Measurements from ENCODE around the gene LHFPL3. TPM values are rescaled to one million over a fixed set of nuclear protein-coding genes. Genes with fewer than 3 reads are reported as not detected.

Gene LHFPL3
- total RNA-seq, 1 experiment from 2014 or later: not detected

DNA sequence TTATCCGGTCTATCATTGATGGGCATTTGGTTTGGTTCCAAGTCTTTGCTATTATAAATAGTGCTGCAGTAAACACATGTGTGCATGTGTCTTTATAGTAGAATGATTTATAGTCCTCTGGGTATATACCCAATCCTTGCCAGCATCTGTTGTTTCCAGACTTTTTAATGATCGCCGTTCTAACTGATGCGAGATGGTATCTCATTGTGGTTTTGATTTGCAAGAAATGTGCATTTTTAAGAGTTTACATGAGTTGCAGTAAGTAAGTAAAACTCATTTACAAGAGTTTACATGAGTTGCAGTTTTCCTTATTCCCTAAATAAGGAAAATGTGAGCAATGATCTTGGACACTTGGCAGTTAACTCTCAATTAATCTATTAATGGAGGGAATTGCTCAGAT is 312.1 kb downstream of the LHFPL3 start:
- no peak for TF ChIP-seq CTCF (conservative IDR thresholded peaks at IDR 0.05)
- Histone ChIP-seq H2BK120ac (ENCODE audit: low read depth, low read length, poor library complexity, severe bottlenecking) (no peak overlapping the region), H3K27ac (ENCODE audit: insufficient read length, low read depth, low read length) (no peak overlapping the region), H3T11ph (ENCODE audit: low read length) (no peak overlapping the region), H2BK5ac (ENCODE audit: insufficient read length, low read length) (no peak overlapping the region), H4K20me1 (ENCODE audit: control insufficient read depth, insufficient read depth, insufficient read length) (no peaks in the 10 kb centered on the region), H3K4me1 (ENCODE audit: insufficient read depth, low read length) (no peaks in the 10 kb centered on the region), H4K5ac (ENCODE audit: insufficient read length, low read depth, low read length) (no peak overlapping the region), H4K8ac (replicated peaks; ENCODE audit: insufficient read length, low read depth, low read length) (no peak overlapping the region), H4K91ac (ENCODE audit: insufficient read length, low read depth, low read length) (no peak overlapping the region), H3K23me2 (ENCODE audit: insufficient read length, low read depth, low read length, poor library complexity, severe bottlenecking) (no peaks in the 10 kb centered on the region), H3K79me1 (ENCODE audit: insufficient read depth, low read depth, low read length, poor library complexity, severe bottlenecking) (no peaks in the 10 kb centered on the region), H3K9me3 (ENCODE audit: control insufficient read depth, low read depth, low read length) (no peaks in the 10 kb centered on the region), H3K9ac (ENCODE audit: extremely low read depth, insufficient read length, low read length) (no peak overlapping the region), H3K23ac (ENCODE audit: insufficient read length, low read depth, low read length) (no peak overlapping the region), H3K4me2 (ENCODE audit: insufficient read depth, insufficient read length, low read length) (no peak overlapping the region), H2AK5ac (ENCODE audit: insufficient read length, low read length) (no peak overlapping the region), H3K79me2 (ENCODE audit: insufficient read depth, low read length) (no peaks in the 10 kb centered on the region), H2AFZ (ENCODE audit: low read length) (no peak overlapping the region), H3K14ac (ENCODE audit: insufficient read depth, low read length) (no peak overlapping the region), H2BK20ac (ENCODE audit: low read depth, low read length, poor library complexity, severe bottlenecking) (no peak overlapping the region), H3K56ac (ENCODE audit: insufficient read length, low read depth, low read length) (no peak overlapping the region), H2BK12ac (ENCODE audit: insufficient read length, low read depth, low read length) (no peak overlapping the region), H3K18ac (ENCODE audit: insufficient read length, low read depth, low read length) (no peak overlapping the region), H3K4ac (ENCODE audit: low read depth, low read length) (no peak overlapping the region), H2BK15ac (ENCODE audit: low read depth, low read length) (no peak overlapping the region), H3K27me3 (ENCODE audit: insufficient read depth, low read length) (no peaks in the 10 kb centered on the region)
- no peak for DNase-seq
- Mint-ChIP-seq H3K27ac (no peak overlapping the region), H3K27me3 (ENCODE audit: low read depth) (peaks cover 4% of the 10 kb centered on the region; the same call in 1 of the 2 replicates), H3K9me3 (no peaks in the 10 kb centered on the region; a peak in 1 of 5 replicates), H3K36me3 (ENCODE audit: insufficient read depth in 1 of 3, low read depth in 3 of 3) (no peaks in the 10 kb centered on the region), H3K4me1 (no peaks in the 10 kb centered on the region), H3K4me3 (no peak overlapping the region)
- no CpG with 5 or more reads among the region's 4 CpGs for WGBS (ENCODE audit: extremely low coverage, insufficient read length, low lambda C conversion rate)
